ENCODE results near the gene C14orf180.

C14orf180 gene

GRCh38 chr14:104579507-104579906 is at the start of gene C14orf180:
Gene C14orf180 (plus strand): TSS chr14:104579764. CDS start chr14:104586431, 6,667 bp downstream.
- DNase-seq (ENCODE audit: low read depth, low spot score): peak; percentile 10

- no peak for DNase-seq (ENCODE audit: low read depth, low spot score)
Measured at GRCh38 chr14:104530646-104531045, 48.9 kb upstream of the C14orf180 start.

GRCh38 chr14:104531421-104532190 is 48.0 kb upstream of the C14orf180 start:
- DNase-seq (ENCODE audit: low read depth, low spot score): no peak

GRCh38 chr14:104532191-104532555 is 47.4 kb upstream of the C14orf180 start:
- DNase-seq (ENCODE audit: low read depth, low spot score): no peak

- no peak for DNase-seq (ENCODE audit: low read depth, low spot score)
Measured at GRCh38 chr14:104534036-104534435, 45.5 kb upstream of the C14orf180 start.

- DNase-seq (ENCODE audit: low read depth, low spot score): peak; percentile 69
Measured at GRCh38 chr14:104536942-104537612, 42.5 kb upstream of the C14orf180 start.

GRCh38 chr14:104537613-104537988 is 42.0 kb upstream of the C14orf180 start:
- DNase-seq (ENCODE audit: low read depth, low spot score): no peak

GRCh38 chr14:104541905-104542465 is 37.6 kb upstream of the C14orf180 start:
- no peak for DNase-seq (ENCODE audit: low read depth, low spot score)

GRCh38 chr14:104542871-104543830 is 36.4 kb upstream of the C14orf180 start:
- no peak for DNase-seq (ENCODE audit: low read depth, low spot score)

GRCh38 chr14:104544362-104544961 is 35.1 kb upstream of the C14orf180 start:
- DNase-seq (ENCODE audit: low read depth, low spot score): no peak

GRCh38 chr14:104545151-104545941 is 34.2 kb upstream of the C14orf180 start:
- peak; percentile 60 for DNase-seq (ENCODE audit: low read depth, low spot score)

- no peak for DNase-seq (ENCODE audit: low read depth, low spot score)
Measured at GRCh38 chr14:104545942-104546501, 33.5 kb upstream of the C14orf180 start.

GRCh38 chr14:104546591-104547309 is 32.8 kb upstream of the C14orf180 start:
- DNase-seq (ENCODE audit: low read depth, low spot score): no peak

GRCh38 chr14:104547310-104547997 is 32.1 kb upstream of the C14orf180 start:
- no peak for DNase-seq (ENCODE audit: low read depth, low spot score)

- DNase-seq (ENCODE audit: low read depth, low spot score): no peak
Measured at GRCh38 chr14:104547998-104548700, 31.4 kb upstream of the C14orf180 start.

GRCh38 chr14:104548802-104549535 is 30.6 kb upstream of the C14orf180 start:
- no peak for DNase-seq (ENCODE audit: low read depth, low spot score)

- no peak for DNase-seq (ENCODE audit: low read depth, low spot score)
Measured at GRCh38 chr14:104549536-104550339, 29.8 kb upstream of the C14orf180 start.

Data from astrocyte of the hippocampus (primary cell).